Spleen (tissue), 7 donors: Measurements from ENCODE around the gene SSU72.

Source experiments
- POLR2AphosphoS5 ChIP-seq, 3 donors: sonication (generic); formaldehyde crosslinking; IDR thresholded peaks; one replicate each; pipeline ENCODE4 v1.5.1; 2017; ENCODE audit warnings: antibody characterized with exemption in 3 of 3
- TF ChIP-seq, protein P1 (sequence below), 11 experiments: fragments of 200-600 bp in 7 of 11; fragments of 450-650 bp in 4 of 11; sonication (generic) in 4 of 11; IDR thresholded peaks in 8 of 11; conservative IDR thresholded peaks in 3 of 11; 1 replicate in 7 of 11; 2 replicates in 4 of 11; pipeline versions ENCODE4 v1.4.0 to v1.8.0; 2016 to 2021; ENCODE audit warnings: antibody characterized with exemption in 11 of 11, inconsistent platforms in 4 of 11, mild to moderate bottlenecking in 1 of 11
- donor health status: DM: no; HTN: no; CAD: no; lungs with moderate emphysema.
- donor health status: DM: no; HTN: no; CAD: no.
- donor health status: DM: no; HTN: no; CAD: no.

DNA sequence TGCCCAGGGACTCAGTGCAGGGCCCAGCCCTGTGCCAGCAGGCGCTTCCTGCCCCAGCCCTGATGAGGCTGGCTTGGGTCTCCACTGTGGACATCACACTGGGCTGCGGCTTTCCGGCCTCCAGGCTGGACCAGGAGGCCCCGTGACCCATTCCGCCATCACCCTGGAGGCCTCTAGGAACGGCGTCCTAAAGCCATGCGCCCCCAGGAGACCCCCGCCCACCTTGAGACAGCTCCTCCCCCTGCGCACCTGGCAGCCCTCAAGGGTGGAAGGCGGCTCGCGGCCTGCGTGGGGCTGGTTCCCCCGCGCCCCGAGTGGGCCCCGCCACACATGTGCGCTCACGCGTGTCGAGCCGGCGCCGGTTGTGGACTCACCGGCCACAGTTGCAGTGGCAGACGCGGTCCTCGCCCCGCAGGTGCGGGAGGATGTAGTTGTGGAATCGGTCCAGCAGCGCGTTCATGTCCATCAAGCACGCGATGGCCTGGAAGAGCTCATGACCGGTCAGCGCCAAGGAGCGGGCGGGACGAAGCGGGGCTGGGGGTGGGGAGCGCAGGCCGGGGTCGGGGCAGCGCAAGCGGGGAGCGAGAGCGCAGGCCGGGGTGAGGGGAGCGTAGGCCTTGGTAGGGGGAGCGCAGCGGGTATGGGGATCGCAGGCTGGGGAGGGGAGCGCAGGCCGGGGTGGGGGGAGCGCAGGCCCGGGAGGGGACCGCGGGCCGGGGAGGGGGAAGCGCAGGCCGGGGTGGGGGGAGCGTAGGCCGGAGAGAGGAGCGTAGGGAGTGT lies 35.2 kb downstream of the SSU72 start:
- TF ChIP-seq, protein P1, sequence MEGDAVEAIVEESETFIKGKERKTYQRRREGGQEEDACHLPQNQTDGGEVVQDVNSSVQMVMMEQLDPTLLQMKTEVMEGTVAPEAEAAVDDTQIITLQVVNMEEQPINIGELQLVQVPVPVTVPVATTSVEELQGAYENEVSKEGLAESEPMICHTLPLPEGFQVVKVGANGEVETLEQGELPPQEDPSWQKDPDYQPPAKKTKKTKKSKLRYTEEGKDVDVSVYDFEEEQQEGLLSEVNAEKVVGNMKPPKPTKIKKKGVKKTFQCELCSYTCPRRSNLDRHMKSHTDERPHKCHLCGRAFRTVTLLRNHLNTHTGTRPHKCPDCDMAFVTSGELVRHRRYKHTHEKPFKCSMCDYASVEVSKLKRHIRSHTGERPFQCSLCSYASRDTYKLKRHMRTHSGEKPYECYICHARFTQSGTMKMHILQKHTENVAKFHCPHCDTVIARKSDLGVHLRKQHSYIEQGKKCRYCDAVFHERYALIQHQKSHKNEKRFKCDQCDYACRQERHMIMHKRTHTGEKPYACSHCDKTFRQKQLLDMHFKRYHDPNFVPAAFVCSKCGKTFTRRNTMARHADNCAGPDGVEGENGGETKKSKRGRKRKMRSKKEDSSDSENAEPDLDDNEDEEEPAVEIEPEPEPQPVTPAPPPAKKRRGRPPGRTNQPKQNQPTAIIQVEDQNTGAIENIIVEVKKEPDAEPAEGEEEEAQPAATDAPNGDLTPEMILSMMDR (IDR thresholded peaks at IDR 0.05 in 8 of 11, conservative IDR thresholded peaks at IDR 0.05 in 3 of 11) = no peak
- TF ChIP-seq POLR2AphosphoS5 (IDR thresholded peaks at IDR 0.05) = peak in 2 of 3 donors; percentile 27 to 28
